H1 (cell line): Measurements from ENCODE around the gene C16orf90. TPM values are rescaled to one million over a fixed set of nuclear protein-coding genes. Genes with fewer than 3 reads are reported as not detected.

Experiments
- CBX8 ChIP-seq: fragments of 300-800, 300-1000 bp; sonication (generic); IDR thresholded peaks from 2 replicates; pipeline ENCODE4 v1.7.1; 2016; ENCODE audit warnings: low read depth, low read length, borderline replicate concordance
- JUN ChIP-seq: IDR thresholded peaks from 2 replicates; pipeline ENCODE4 v1.6.1; 2011; ENCODE audit warnings: low read depth, mild to moderate bottlenecking, improper control_type of control experiment, low read length
- YY1 ChIP-seq: IDR thresholded peaks from 2 replicates; pipeline ENCODE4 v1.6.1; 2011; ENCODE audit warnings: low read depth, mild to moderate bottlenecking, low read length
- polyA plus RNA-seq, 7 experiments: library from polyadenylated mRNA; depleted of rRNA in 3 of 7; stranded (reverse) in 5 of 7; unstranded in 2 of 7; fragments of >200 nt in 5 of 7; fragments of 200-250 nt in 2 of 7; gene quantifications; 1 replicate in 5 of 7; 2 replicates in 1 of 7; 4 replicates in 1 of 7; pipeline versions ENCODE4 v1.2.1 to v1.2.3, GENCODE V29; 2011 to 2013; ENCODE audit warnings: missing spikeins in 2 of 7, mixed read lengths in 2 of 7
- total RNA-seq: library from RNA; stranded (reverse); fragmentation: NEBNext Ultra II Directional; extraction: Animal tissue kit (Norgen Biotek cat#: 25700); gene quantifications from 2 replicates; pipeline ENCODE4 v1.2.1, GENCODE V29; 2021
- TF ChIP-seq, protein P1 (sequence below): IDR thresholded peaks from 2 replicates; pipeline ENCODE4 v1.6.1; 2012; ENCODE audit warnings: inconsistent platforms

Gene C16orf90
- total and polyA plus RNA-seq, 2 of the 8 experiments (the other 6 are each of a cell fraction or from before 2014, with no cell fraction given), result not detected

DNA sequence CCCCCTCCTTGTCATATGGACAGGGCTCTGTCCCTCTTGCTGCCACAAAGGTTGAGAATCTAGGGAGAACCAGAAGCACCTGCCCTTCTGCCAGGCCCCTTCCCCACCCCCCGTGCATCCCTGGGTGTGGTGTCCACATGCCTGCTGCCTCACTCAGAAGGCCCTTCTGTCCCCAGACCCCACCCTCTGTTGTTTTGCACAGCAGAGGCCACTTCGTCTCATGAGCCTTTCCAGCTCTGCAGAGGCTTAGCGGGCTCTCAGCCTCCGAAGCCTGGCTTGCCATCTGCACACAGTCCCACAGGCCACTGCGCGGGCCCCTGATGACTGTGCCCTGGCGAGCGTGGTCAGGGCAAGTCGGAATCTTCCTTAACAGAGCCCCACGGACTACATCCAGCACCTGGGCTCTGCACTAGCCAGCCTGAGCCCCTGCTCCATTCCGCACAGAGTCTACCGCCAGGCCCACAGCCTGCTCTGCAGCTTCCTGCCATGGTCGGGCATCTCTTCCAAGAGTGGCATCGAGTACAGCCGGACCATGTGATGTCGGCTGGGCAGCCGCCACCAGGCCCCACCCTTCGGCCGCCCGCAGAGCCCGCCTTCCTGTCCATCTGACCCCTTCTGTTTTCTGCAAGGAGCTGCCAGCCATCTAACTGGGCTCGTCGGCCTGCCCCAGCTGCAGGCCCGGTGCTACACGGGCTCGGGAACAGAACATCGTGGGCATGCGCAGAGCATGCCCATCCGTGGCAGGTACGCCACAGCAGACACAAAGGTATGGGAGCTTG, 10.8 kb downstream of the C16orf90 start (continued):
- TF ChIP-seq CBX8, result no peak
- no peak for TF ChIP-seq YY1
- TF ChIP-seq, protein P1, sequence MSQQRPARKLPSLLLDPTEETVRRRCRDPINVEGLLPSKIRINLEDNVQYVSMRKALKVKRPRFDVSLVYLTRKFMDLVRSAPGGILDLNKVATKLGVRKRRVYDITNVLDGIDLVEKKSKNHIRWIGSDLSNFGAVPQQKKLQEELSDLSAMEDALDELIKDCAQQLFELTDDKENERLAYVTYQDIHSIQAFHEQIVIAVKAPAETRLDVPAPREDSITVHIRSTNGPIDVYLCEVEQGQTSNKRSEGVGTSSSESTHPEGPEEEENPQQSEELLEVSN, result no peak
- no peak for TF ChIP-seq JUN
